Heart right ventricle (tissue), 16 donors: ENCODE measurements around the gene GPRC5A. TPM values are rescaled to one million over a fixed set of nuclear protein-coding genes. Genes with fewer than 3 reads are reported as not detected.
A peak's percentile ranks its signal among the peaks of the same experiment; 100 is the strongest.

Experiments
- ATAC-seq, 8 donors: fragments of 200-7000 bp; cut with Tn5 transposase; one replicate each; pipeline ENCODE4 v1.9.1; 2020; ENCODE audit warnings: mild to moderate bottlenecking in 8 of 8, moderate library complexity in 8 of 8, moderate number of reproducible peaks in 1 of 8
- DNase-seq, 2 donors: peaks; one replicate each; pipeline ENCODE4 v3.0.0-alpha.2; 2020
- H3K27ac ChIP-seq, 10 donors: fragments of 200-600 bp; sonication (generic) in 2 of 10; one replicate each; pipeline versions ENCODE4 v1.5.0 to v1.8.0; 2020 to 2022; ENCODE audit warnings: mild to moderate bottlenecking in 3 of 10
- H3K27me3 ChIP-seq, 7 donors: fragments of 200-600 bp; one replicate each; pipeline ENCODE4 v1.8.0; 2021 to 2022; ENCODE audit warnings: mild to moderate bottlenecking in 2 of 7
- H3K36me3 ChIP-seq, 9 donors: fragments of 200-600 bp; sonication (generic) in 1 of 9; one replicate each; pipeline versions ENCODE4 v1.5.0 to v1.8.0; 2020 to 2022; ENCODE audit warnings: mild to moderate bottlenecking in 2 of 9
- H3K4me1 ChIP-seq, 9 donors: fragments of 200-600 bp; sonication (generic) in 1 of 9; one replicate each; pipeline versions ENCODE4 v1.5.0 to v1.8.0; 2020 to 2022; ENCODE audit warnings: mild to moderate bottlenecking in 4 of 9
- H3K4me3 ChIP-seq, 10 donors: fragments of 200-600 bp; sonication (generic) in 2 of 10; one replicate each; pipeline versions ENCODE4 v1.5.0 to v1.8.0; 2020 to 2022; ENCODE audit warnings: mild to moderate bottlenecking in 7 of 10, moderate library complexity in 2 of 10
- H3K9me3 ChIP-seq, 11 donors: fragments of 200-600 bp in 10 of 11; sonication (generic) in 2 of 11; one replicate each; pipeline versions ENCODE4 v1.5.0 to v1.8.0; 2013 to 2022; ENCODE audit warnings: mild to moderate bottlenecking in 2 of 11, control low read depth in 1 of 11, moderate library complexity in 1 of 11
- CTCF ChIP-seq, 9 donors: fragments of 200-600 bp; sonication (generic) in 2 of 9; IDR thresholded peaks; one replicate each; pipeline versions ENCODE4 v1.5.0 to v1.8.0; 2021 to 2022; ENCODE audit warnings: antibody characterized with exemption in 9 of 9, mild to moderate bottlenecking in 5 of 9, moderate library complexity in 1 of 9
- WGBS, 2 donors: extraction: QIAGEN DNeasy Blood & Tissue Kit; methylation state at CpG; one replicate each; pipeline ENCODE4 v1.1.7; 2013; ENCODE audit warnings: inconsistent platforms in 1 of 2; 5-methylcytosine and 5-hydroxymethylcytosine counted together
- intact Hi-C, 10 donors: fragments of 100-400 bp; cut with DNase I; formaldehyde crosslinking; loops; one replicate each; pipeline versions ENCODE4 v1.11.1 to v1.14.2; 2022
- polyA plus RNA-seq, 2 donors: library from polyadenylated mRNA; stranded (reverse); fragments of 200-250 nt; gene quantifications; one replicate each; pipeline ENCODE4 v1.2.3, GENCODE V29; 2013
- total RNA-seq, 10 donors: library from RNA; stranded (reverse); fragmentation: NEBNext Ultra II Directional in 3 of 10; extraction: Animal tissue kit (Norgen Biotek cat#: 25700) in 3 of 10; gene quantifications; one replicate each; pipeline versions ENCODE4 v1.2.1 to v1.2.4, GENCODE V29; 2021 to 2023
- donor health status: Arrhythmogenic right ventricular cardiomyopathy.
- donor health status: ischemic (EF 13 %, LVEDD 7.1; RV severe dilation, severe dysfunction).
- donor health status: healthy with polysubstance abuse.
- donor health status: DM: no; HTN: yes; CAD: no.
- donor health status: DM: no; HTN: no; CAD: no.
- donor health status: ischemic (EF 25% LVEDD 6.9; RV normal size, moderate dysfunction).
- donor health status: ischemic (EF 25% LVEDD 5.7; RV mildly dilated, moderate dysfunction).
- donor health status: healthy.
- donor health status: DM: yes; HTN: yes; CAD: no.
- donor health status: Ischemic cardiomyopathy.
- donor health status: ischemic (EF 35%, LVEDD 5.7; RV mildly dilated, moderate dysfunction).
- donor health status: nonischemic (EF 11% LVEDD 7.7; RV severe dilation, severe dysfunction).
- donor health status: DM: yes; HTN: yes; CAD: no.
- donor health status: PGD.
- donor health status: ischemic (EF 29% LVEDD 5.4; RV normal size, mild dysfunction).
- donor health status: nonischemic (EF 23%, LVEDD 6.1; RV moderate dilation, normal function).

GPRC5A gene
- total and polyA plus RNA-seq, 12 donors, result 0.26 to 4.5 (median 0.88) TPM

GRCh38 chr12:12912711-12913110 lies 21.3 kb downstream of the GPRC5A start:
- no peak for TF ChIP-seq CTCF (IDR thresholded peaks at IDR 0.05)
- Histone ChIP-seq H3K27ac (no peak overlapping the region), H3K4me3 (no peak overlapping the region), H3K36me3 (no peaks in the 10 kb centered on the region), H3K9me3 (no peaks in the 10 kb centered on the region), H3K27me3 (peaks cover 0 to 3% (median 0%) of the 10 kb centered on the region in 7 donors), H3K4me1 (peaks cover 2 to 35% (median 19%) of the 10 kb centered on the region in 9 donors)
- WGBS, 2 donors, result 97 to 98% methylated on average over 5 of the region's 5 CpGs
- DNase-seq (no peak), ATAC-seq (no peak)
- intact Hi-C loops, result loop anchor here in 3 of 10 donors (5.0 to 10.0 kb wide), 5 partner anchors 72 to 322 kb away; no protein-coding TSS in a partner anchor

- ATAC-seq, result no peak
These were observed 24.3 kb downstream of the GPRC5A start for GRCh38 chr12:12915656-12916055.

DNA sequence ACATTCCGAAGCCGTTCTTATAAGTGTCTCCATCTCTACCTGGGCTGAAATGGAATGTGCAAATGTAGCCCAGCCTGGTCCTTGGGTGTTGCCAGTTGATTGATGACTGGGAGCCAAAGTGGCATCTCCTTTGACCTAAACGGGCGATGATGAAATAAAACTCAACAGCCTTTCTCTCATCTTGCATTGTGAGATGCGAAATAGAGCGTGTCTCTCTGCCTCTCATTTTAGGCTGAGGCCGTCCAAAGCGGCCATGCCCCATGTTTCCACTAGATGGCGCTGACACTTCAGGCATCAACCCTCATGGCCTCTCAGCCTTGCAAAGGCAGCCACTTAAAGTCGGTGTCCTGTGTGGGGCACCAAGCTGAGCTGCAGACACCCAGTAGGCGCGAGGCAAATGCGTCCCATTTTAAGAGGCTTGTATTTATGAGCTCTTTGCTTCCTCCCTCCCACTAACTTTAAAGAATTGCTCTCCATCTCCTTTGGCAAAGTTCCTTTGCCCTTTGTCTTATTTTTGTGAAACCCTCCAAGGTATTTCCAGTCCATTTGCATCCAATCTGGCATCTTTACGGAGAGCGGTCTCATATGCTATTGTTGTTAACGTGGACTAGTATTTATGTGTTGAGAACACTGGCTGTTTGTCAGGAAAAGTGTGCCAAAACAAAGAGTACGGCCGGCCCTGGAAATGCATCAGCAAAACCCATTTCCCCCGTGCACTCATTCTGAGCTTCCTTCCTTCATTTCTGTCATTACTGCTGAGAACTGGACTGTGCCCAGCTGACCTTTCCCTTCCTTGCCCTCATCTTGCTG lies 25.0 kb downstream of the GPRC5A start:
- WGBS, 2 donors, result 20 to 24% methylated on average over 19 of the region's 19 CpGs
- peak overlapping the region in 5 of 10 donors; percentile 16 to 32 (median 19) for H3K4me3 ChIP-seq

More at GRCh38 chr12:12915656-12916055, 24.3 kb downstream of the GPRC5A start:
- Histone ChIP-seq H3K36me3 (no peaks in the 10 kb centered on the region), H3K9me3 (no peaks in the 10 kb centered on the region), H3K4me3 (no peak overlapping the region), H3K27me3 (peaks cover 0 to 3% (median 0%) of the 10 kb centered on the region in 7 donors), H3K27ac (peak overlapping the region in 3 of 10 donors; percentile 35 to 42 (median 35)), H3K4me1 (peaks cover 2 to 19% (median 8%) of the 10 kb centered on the region in 9 donors)
- no peak for DNase-seq
- intact Hi-C loops, result loop anchor here (1.0 to 10.0 kb wide), 18 partner anchors 59 to 319 kb away; no protein-coding TSS in a partner anchor
- no peak for TF ChIP-seq CTCF (IDR thresholded peaks at IDR 0.05)
- 80 to 82% methylated on average over 10 of the region's 10 CpGs for WGBS, 2 donors

More for the DNA sequence above, 25.0 kb downstream of the GPRC5A start:
- ATAC-seq (peak; percentile 87 to 97 (median 95)), DNase-seq (peak; percentile 85 to 87)
- no peaks in the 10 kb centered on the region for H3K9me3 ChIP-seq
- no peaks in the 10 kb centered on the region for H3K36me3 ChIP-seq
- peak overlapping the region in 8 of 10 donors; percentile 12 to 51 (median 35) for H3K27ac ChIP-seq
- intact Hi-C loops, result loop anchor here (1.0 to 10.0 kb wide), 17 partner anchors 58 to 318 kb away; no protein-coding TSS in a partner anchor
- H3K4me1 ChIP-seq, result peaks cover 0 to 19% (median 8%) of the 10 kb centered on the region in 9 donors
- peak; percentile 94 to 99 (median 98) for TF ChIP-seq CTCF (IDR thresholded peaks at IDR 0.05)
- peaks cover 0 to 3% (median 0%) of the 10 kb centered on the region in 7 donors for H3K27me3 ChIP-seq
